DMS79 treated with DMSO at 0.1 percent for 48 hours (cell line): ENCODE data around the gene ARHGEF28.

Source experiments
- DNase-seq: peaks from one replicate; lab custom pipeline; 2025; lab: John Stamatoyannopoulos, UW

Gene ARHGEF28

GRCh38 chr5:73692166-73692640 lies 66.2 kb downstream of the ARHGEF28 start:
- DNase-seq: no peak

DNA sequence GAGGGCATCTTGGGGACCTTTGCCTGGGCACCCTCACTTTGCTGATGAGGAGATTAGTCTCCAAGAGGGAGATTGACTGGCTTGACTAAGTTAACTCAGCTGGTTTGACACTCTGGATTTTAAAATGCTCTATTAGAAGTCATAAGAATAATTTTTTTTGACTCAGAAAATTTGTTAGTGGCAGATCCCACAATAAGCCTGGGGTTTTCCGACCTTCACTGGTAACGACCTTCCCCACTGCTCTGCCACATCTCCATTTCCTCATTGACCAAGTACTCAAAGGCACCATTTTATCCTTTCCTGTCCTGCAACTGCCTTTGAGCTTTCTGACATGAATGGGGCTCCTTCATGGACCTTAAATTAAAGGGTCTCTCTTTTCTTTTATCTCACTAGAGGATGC lies 67.0 kb downstream of the ARHGEF28 start:
- DNase-seq: no peak

- DNase-seq: no peak
Measured at GRCh38 chr5:73693573-73694061, 67.6 kb downstream of the ARHGEF28 start.

DNA sequence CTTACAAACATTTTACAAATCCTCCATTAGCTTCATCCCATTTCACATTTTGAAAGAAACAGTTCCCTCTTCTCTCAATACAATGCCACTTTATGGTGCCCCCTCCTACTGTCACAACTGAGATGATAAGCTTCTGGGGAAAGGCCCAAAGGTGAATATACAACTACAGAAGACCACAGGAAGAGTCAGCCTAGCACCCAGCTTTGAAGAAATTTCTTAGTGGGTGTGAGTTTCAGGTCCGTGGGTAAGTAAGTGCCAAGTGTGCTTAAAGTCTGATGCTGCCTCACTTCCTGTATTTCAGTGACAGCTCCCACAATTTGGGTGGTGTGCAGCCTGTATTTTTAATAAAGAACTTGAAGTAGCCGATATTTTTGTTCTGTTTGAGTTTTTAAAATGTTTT lies 68.1 kb downstream of the ARHGEF28 start:
- DNase-seq: no peak

DNA sequence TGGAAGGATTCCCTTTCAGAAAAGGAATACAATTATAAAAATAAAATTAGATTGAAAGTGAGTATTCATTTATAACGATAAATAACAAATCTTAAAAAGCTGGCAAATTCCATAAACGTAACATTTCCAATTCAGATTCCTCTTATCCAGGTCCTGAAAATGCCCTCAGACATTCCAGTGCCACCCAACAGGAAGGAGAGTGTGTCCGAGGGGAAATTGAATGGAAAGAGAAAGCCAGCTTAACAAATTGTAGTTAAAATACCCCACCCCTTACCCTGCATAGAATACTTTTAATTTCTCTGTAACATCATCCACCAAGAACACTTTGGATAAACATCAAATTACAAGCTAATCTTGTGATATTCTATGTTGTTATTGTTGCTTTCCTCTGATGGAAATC lies 72.0 kb downstream of the ARHGEF28 start:
- no peak for DNase-seq

DNA sequence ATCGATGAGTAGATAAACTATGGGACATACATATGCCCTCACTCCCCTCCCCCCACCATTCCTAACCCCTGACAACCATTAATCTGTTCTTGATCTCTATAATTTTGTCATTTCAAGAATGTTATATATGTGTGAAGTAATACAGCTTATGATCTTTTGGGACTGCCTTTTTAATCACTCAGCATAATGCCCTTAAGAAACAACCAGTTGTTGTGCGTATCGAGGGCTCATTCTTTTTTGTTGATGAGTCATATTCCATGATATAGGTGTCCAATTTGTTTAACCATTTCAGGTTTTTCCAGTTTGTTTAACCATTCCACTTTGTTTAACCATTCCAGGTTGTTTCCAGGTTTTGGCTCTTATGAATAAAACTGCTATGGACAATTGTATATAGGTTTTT lies 75.6 kb downstream of the ARHGEF28 start:
- no peak for DNase-seq

- no peak for DNase-seq
Measured at GRCh38 chr5:73702534-73702933, 76.5 kb downstream of the ARHGEF28 start.

DNA sequence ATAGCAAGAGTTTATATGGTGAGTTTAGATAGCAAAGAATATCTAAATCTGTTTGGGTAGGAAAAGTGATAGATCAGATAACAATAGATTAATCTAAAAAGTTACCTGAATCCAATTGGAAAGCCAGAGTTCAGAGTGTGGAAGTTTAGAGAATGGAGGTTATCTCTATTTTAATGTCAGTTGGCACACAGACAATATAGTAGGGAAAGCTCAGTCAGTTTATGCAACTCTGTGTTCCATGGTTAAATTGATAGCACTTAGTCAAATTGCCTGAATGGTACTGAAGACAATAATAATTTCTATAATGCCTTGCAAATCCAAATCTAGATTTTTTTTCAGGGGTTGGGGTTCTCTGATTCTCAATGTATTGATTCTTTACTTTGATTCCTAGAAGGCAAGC lies 77.0 kb downstream of the ARHGEF28 start:
- DNase-seq: no peak

GRCh38 chr5:73705364-73705763 lies 79.4 kb downstream of the ARHGEF28 start:
- DNase-seq: no peak

GRCh38 chr5:73706963-73707362 lies 81.0 kb downstream of the ARHGEF28 start:
- no peak for DNase-seq

DNA sequence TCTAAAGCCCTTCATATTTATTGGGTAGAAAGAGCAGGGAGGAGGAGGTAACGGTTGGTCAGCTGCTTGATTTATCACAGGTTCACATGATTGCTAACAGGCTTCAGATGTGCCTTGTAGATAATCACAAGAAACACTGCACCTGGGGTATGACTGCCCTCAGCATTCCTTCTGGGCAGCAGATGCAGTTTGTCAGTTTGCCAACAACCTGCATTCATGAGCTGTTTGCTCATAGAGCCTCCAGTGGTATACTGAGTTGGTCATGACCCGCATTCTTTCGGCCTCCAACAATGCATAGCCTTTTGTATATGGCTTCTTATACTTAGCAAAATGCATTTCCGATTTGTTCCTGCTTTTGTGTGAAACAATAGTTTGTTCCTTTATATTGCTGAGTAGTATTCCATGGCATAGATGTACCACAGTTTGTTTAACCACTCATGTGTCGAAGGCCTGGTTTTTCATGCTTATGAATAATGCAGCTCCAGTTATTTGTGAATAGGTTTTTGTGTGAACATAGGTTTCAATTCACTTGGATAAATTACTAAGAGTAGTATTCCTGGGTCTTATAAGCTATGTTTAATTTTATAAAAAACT lies 83.6 kb downstream of the ARHGEF28 start:
- DNase-seq: no peak

DNA sequence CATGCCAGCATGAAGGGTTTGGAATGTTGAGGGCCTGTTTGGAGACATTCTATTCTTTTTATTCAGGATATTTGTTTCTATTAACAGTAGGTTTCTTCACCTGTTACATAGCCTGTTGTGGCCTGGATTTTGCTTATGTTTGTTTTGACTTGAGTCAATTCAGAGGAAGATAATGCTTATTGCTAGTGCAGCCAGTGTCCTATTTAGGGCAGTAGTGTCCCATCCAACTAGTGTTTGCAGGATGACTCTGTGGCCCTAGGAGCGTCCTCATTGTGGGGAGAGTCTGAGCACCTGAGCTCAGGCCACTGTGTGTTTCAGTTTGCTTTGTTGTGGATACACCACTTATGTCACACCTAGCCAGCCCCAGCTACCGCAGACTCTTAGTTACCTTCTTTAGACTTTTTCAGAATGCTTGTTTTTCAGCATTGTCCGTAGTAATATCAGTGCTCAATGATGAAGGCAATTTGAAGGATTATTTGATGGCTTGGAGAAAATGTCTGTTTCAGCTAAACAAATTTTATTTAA lies 90.3 kb downstream of the ARHGEF28 start:
- no peak for DNase-seq

- DNase-seq: no peak
Measured at GRCh38 chr5:73718762-73719161, 92.8 kb downstream of the ARHGEF28 start.

DNA sequence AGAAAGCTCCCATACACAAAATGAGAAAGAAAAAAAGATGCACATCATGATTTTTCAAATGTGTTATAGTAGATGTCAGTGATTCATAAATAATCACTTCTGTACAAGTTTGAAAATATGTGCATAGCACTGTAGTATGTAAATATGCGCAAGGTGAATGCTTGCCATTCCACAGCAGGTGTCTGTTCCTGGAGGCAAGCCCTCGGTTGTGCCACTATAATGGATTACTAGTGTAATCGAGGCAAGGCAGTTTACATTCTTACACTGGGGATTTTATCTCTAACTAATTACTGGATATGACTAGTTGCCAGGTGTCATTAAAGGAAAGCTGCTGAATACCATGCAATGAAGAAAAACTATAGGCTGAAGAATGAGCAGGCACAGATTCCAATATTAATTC lies 93.6 kb downstream of the ARHGEF28 start:
- no peak for DNase-seq

DNA sequence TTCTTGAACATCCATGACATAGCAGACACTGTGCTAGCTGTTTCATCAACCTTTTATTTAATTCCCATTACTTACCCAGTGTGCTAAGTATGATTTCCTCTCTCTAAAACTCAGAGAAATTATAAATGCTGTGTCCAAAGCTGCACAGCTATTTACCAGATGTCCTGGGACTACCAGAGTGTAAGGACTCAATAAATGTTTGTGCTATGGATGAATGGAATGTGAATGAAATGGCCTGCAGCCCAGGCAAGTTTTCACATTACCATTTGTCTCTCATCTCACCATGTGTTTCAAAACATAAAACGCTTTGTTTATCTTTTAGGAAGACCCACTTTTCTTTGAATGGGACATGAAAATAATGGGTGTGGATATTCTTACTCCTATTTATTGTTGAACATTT lies 96.2 kb downstream of the ARHGEF28 start:
- DNase-seq: no peak

DNA sequence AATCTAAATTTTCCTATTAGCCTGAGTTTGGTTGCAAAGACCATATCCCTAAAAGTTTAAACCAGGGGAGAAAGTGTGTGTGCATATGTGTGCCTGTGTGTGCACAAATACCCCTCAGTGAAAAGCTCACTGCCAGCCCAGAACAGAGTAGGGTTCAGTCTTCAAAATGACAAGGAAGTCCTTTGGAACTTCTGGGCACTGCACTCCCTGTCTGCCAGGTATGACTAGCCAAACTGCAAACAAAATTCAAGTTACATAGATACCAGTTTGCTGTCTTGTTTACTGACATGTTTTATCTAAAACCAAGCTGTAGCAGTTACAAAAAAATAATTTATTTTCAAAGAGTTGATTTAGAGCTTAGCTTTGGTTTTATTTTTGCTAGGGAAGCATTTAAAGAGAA lies 100.1 kb downstream of the ARHGEF28 start:
- DNase-seq: no peak

- no peak for DNase-seq
Measured at GRCh38 chr5:73726606-73727231, 100.7 kb downstream of the ARHGEF28 start.

- DNase-seq: no peak
Measured at GRCh38 chr5:73727470-73727869, 101.5 kb downstream of the ARHGEF28 start.

GRCh38 chr5:73728493-73729273 lies 102.7 kb downstream of the ARHGEF28 start:
- no peak for DNase-seq

- no peak for DNase-seq
Measured at GRCh38 chr5:73729329-73729728, 103.3 kb downstream of the ARHGEF28 start.

- DNase-seq: no peak
Measured at GRCh38 chr5:73732045-73732444, 106.0 kb downstream of the ARHGEF28 start.

DNA sequence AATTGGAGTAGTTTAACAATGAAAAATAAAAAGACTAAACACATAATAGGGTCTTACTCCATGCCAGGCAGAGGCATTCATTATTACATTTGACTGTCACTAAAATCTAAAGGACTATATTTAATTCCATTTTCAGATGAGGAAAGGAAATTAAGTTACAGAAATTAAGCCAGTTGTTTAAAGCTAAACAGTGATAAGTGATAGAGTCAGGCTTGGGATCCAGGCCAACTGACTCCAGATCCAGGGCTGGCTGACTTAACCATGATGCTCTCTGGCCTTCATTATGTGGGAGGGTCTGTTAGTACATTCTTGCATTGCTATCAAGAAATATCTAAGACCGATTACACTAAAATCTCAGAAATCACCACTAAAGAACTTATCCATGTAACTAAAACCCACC lies 107.2 kb downstream of the ARHGEF28 start:
- no peak for DNase-seq
